HG03045 (cell line): ENCODE results near the gene ATF2.
"Not testable (repeated sequence)": the region's sequence is repeated elsewhere in the genome, so short reads cannot be mapped to it uniquely, and the experiment has no call there.

Source experiments
- ATAC-seq: cut with Tn5 transposase; IDR thresholded peaks from one replicate; pipeline ENCODE4 v1.9.1; 2021; ENCODE audit warnings: mild to moderate bottlenecking, moderate library complexity; ENCODE audit not compliant: unreplicated experiment

Gene ATF2

DNA sequence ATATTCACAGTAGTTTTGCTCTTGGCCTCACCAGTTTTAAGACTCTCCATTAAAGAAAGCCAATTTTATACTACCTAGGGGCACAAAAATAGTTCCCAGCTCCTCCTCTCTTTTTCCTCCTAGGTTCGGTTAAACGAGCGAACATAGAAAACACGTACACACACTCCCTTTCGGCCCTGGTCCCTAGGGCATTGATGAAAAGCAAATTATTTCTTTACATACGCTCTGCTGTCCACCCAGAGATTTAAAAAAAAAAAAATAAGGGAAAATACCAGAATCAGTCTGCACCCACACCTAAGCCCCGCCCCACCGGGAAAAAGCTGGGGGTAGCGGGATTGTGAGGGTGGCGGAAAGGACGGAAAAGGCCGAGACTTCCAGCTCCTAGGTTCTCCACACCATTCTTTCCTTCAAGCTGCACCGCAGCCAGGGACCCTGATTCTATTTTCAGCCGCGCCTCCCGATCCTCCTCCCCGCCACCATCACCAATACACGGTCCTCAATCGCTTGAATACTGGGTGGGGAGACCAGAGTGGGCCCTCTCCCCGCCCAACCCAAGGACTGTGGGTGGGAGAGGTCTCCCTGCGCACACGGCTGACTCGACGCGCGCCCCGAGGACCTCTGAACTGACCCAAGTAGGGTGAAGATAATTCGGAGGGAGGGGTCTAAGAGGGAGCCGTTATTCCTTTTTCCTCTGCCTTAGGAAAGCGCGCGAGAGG is 769 bp downstream of the ATF2 start:
- peak; percentile 3 for ATAC-seq

DNA sequence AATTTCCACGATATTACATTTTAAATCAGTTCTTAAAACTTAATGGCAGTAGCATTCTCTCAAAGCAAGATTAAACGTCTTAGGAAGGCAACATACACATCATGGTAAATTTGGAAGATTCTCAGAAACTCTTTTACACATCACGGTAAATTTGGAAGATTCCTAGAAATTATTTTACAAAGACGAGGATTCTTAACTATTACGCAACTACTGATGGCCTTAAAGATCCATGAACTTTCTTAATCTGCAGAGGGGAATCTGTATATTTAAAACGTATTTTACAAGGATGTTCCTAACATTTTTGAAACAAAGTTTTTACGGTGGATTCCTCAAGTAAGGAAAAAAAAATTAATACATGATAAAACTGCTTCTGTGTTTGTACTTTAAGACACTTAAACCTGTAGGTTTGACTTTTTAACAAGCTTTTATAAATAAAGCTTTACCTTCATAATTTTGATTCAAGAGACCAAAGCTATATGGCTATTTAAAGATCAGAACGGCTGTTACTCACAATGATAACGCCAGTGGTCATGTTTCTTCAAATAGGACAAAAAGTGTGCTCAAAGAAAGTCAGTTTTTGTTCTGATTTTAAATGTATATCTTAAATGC is 1.7 kb downstream of the ATF2 start:
- no peak for ATAC-seq

DNA sequence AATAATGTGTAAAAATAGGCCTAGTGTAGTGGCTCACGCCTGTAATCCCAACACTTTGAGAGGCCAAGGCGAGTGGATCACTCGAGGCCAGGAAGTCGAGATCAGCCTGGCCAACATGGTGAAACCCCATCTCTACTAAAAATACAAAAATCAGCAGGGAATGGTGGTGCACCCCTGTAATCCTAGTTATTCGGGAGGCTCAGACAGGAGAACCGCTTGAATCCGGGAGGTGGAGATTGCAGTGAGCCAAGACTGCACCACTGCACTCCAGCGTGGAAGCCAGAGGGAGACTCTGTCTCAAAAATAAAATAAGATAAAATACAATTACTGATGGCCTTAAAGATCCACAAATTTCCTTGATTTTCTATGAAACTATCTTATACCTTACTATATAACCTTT is 3.8 kb downstream of the ATF2 start:
- no peak for ATAC-seq

DNA sequence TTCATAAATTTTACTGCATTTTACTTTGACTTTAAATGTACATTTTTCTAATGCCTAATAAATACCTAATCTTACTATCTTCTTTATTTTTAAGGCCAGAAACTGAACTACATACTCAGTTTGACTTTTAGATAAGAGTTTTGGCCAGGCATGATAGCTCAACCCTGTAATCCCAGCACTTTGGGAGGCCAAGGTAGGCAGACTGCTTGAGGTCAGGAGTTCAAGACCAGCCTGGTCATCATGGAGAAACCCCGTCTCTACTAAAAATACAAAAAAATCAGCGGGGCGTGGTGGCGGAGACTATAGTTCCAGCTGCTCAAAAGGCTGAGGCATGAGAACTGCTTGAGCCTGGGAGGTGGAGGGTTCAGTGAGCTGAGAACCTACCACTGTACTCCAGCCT is 9.1 kb downstream of the ATF2 start:
- ATAC-seq, result no peak

DNA sequence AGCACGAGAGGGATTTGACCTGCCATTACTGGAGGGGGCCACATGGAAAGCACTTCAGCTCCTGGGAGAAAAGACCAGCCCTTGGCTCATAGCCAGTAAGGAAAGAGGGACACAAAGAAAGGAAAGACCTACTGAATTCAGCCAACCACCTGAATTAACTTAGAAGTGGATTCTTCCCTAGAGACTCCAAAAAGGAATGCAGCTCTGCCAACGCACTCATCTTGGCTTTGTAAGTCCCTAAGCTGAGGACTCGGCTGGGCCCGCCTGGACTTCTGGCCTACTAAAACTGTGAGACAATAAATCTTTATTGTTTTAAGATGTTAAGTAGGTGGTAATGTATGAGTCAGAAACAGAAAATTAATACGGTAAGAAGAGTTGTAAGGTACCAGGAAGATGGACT is 11.5 kb downstream of the ATF2 start:
- no peak for ATAC-seq

DNA sequence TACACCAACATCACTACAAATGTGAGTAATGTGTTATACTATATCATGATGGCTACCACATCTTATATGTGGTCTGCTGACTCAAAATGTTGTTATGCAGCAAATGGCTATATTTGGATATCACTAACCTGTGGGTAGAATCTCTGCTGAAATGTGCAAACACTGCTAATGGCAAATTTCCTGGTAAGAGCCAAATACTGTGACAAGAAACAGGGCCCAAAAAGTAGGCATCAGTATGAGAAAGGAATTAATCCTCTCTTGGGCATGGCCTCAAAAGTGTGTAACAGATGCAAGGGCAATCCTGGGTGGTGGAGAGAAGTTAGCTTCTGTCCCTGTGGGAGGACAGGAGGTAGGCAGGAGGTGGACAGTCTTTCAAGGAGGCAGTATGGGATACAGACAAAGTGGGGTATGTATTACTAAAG is 13.3 kb downstream of the ATF2 start:
- peak; percentile 58 for ATAC-seq

DNA sequence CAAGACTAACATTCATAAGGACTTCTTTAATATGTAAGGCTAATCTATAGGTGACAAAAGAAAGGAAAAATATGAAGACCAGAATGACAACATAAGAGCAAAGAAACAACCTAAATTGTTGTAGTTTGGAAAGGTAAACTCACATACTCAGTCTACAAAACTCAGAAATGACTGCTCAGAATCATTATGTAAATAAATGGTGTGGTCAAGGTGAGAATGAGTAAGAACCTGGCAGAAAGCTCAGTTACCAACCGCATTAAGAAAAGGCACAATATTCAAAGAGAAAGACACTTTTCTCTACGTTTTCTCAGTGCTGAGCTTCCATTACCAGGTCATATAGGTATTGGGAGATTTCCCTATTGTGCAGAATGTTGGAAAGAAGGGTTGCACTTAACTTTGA is 15.8 kb downstream of the ATF2 start:
- peak; percentile 85 for ATAC-seq

DNA sequence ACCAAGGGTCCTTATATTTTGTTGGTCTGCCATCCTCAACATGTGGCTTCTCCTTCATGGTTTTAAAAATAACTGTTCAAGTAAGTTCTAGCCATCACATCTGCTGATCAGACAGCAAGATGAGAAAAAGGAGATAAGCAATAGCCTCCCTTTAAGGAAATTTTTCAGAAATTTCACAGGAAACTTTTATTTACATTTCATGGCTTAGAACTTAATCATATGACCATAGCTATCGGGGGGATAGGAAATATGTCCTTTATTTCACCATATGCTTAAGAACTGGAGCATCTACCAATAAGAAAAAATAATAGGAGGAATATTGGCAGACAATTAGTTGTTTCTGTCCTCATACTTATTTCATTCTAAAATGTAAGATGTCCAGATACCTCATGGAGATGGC is 16.2 kb downstream of the ATF2 start:
- no peak for ATAC-seq

DNA sequence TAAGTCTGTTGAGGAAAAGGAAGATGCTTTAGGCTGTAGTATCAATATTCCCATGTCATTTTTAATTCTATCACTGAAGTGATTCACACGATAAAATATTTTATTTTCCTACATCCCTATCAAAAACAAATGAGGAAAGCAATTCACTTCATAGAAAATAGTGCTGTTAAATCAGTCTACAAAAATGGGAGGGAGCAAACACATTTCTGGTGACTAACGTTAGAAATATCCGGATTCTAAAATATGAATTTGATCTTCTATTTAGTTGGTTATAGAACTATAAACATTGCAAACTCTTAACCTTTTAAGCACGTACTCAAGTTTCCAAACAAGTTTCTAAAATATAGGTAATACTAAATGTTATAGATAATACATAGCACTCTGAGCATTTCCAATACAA is 20.8 kb downstream of the ATF2 start:
- ATAC-seq, result no peak

DNA sequence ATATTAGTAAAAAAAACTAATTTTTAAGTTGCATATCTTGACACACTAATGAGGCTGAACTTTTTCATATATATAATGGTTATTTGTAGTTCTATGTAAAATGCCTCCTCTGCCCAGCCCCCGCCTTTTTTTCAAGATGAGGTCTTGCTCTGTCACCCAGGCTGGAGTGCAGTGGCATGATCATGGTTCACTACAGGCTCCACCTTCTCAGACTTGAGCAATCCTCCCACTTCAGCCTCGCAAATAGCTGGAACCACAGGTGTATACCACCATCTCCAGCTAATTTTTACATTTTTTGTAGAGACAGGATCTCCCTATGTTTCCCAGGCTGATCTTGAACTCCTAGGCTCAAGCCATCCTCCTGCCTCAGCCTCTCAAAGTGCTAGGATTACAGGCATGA is 24.3 kb downstream of the ATF2 start:
- ATAC-seq, result no peak

DNA sequence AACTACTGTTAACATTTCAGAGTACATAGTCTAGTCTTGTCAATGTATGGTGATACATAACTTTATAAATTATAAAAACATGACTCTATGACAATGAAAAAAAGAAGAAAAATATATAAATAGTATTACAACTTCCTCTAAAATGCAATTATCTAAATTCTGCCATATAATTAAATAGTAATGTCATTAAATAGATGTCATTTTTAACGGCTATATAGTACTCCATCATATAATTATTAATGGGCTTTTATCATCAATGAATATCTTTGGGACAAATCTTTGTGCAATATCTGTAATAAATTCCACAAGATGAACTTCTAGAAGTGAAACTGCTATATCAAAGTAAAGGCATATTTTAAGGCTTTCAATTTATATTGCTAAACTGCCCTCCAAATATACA is 24.8 kb downstream of the ATF2 start:
- no peak for ATAC-seq

DNA sequence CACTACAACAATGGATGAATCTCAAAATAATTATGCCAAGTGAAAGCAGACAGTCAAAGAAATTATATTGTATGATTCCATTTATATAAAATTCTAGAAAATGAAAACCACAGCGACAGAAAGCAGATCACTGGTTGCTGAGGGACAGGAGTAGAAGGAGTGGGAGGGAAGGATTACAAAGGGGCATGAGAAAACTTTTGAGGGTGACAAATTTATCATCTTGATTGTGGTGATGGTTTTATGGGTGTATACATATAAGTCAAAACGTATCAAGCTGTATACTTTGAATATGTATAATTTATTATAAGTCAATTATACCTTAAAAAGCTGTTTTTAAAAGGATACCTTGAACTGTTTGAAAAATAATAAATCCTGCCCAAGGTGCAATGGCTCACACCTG is 27.7 kb downstream of the ATF2 start:
- ATAC-seq, result no peak

DNA sequence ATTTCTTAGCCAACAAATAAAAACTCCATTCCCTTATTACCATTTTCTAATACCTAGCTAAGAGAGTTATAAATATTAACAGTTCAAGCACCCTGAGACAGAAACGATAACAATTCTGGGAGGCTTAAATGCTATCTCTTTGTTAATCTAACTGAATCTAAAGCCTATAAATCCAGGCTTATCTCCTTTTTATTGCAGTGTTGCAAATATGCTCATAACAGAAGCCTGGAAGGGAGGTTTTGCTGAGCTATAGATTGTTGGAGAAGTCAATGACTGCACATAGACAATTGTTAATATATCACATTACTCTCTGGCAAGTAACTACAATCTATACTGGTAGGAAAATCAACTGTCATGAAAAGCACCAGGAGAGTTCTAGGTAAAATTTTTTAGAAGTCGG is 30.2 kb downstream of the ATF2 start:
- ATAC-seq, result no peak

DNA sequence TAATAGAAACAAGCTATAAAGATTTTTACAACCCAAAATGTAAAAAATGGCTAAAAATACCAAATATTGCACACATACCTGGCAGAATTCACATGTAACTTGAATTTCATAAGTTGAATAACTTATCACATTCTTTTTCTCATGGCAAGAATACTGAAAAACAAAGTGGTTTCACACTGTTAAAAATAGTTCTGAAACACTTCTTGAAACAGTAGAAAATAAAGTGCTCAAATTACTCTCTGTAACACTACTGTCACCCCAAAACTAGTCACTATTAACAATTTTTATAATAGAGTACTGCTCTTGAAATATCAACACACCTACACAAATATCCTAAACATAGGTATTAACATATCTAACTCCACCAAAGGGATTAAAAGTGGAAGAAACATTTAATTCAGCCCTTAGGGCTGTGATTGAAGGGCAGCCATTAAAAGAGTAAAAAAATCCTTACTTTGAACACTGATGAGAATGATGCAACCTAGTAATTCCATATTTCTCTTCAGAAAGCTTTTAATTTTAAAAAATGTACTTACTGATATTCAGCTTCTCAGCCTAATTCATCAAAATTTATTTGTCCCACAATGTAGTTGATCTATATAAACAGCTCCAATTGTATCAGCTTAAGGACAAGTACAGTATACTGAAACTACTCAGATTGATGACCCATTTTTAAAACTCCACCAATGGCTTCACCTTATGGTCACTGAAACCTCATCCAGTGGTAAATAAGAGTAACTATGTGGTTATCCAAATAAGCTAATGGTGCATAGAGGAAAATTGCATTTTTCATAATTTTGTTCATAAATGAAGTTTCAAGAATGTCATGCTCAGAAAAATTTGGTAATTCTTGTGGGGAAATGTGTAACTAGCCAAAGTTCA is 31.4 kb downstream of the ATF2 start:
- peak; percentile 73 for ATAC-seq

DNA sequence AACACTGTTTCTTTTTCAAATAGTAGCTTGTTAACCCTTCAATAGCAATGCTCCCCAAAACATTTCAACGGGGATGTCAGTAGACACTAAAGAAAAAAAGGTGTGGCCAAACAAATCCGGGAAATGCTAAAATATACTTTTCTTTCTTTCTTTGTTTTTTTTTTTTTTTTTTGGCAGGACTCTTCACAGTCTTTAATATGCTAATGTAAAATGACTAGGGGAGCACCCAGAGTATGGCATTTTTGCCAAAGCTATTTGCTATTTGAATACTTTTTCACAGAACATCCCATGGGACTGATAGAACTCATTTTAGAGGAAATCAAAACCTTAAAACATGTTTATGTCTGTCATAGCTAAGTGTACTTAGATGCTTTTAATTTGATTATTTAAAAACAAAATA is 32.1 kb downstream of the ATF2 start:
- ATAC-seq, result no peak

DNA sequence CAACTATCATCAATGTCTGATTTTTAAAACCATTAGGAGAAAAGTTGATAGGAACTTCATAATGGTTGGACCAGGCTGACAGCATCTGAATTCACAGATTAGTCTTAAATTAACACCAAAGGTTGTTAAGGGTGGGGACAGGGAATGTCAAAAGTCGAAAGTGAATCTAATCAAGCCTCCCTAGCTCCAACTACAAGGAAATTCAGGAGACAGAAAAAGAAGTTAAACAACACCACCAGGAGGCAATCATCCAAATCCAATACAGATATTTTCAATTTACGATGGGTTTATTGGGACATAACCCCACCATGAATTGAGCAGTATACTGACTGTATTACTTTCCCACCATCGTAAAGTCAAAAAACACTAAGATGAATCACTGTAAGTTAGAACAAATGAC is 32.8 kb downstream of the ATF2 start:
- ATAC-seq, result no peak

DNA sequence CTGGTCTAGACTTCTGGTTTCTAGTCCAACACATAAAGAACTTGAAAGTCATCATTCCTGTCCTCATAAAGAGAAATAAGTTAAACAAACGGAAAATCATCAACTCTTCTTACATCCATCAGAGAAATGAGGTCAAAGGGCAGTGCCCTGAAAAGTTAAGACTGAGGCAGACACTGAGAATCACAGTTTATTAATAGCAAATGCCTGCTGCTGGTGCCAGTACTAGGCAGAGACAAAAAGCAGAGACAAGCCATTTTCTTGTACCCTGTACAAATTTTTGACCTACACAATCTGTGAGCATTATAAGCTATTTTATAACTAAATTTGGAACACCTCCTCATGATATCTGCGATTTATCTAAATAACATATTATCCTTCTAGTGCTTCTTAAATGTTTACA is 36.8 kb downstream of the ATF2 start:
- no peak for ATAC-seq

DNA sequence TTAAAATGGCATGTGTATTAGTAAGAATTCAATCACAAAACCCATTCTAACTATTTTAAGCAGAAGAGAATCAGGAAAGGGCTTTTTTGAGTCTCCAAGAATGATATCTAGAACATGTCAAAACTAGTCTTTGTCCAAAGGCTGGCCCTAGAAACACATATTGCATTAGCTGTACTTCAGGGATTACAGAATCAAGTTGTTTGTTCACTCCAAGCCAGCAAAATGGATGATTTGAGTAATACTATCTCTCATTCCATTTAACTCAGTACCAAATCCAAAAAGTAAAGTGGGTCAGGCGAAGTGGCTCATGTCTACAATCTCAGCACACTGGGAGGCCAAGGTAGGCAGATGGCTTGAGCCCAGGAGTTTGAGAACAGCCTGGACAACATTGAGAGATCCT is 41.3 kb downstream of the ATF2 start:
- no peak for ATAC-seq

DNA sequence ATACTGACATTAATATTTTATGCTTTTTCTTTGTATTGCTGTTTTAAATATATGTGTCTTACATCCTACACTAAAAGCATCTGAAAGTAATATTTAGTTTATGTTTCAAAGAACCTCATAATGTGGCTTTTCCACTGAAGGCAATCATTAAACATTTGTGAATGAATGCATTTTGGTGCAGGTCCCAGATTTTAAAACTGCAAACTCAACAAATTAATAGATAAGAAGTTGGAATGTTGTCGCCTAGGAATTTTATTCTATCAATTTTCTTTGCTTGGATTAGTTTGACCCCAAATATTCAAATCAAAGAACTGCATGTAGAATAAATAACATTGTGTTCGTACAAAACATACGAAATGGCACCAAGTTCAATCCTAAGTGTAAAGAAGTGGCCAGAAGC is 44.7 kb downstream of the ATF2 start:
- no peak for ATAC-seq

DNA sequence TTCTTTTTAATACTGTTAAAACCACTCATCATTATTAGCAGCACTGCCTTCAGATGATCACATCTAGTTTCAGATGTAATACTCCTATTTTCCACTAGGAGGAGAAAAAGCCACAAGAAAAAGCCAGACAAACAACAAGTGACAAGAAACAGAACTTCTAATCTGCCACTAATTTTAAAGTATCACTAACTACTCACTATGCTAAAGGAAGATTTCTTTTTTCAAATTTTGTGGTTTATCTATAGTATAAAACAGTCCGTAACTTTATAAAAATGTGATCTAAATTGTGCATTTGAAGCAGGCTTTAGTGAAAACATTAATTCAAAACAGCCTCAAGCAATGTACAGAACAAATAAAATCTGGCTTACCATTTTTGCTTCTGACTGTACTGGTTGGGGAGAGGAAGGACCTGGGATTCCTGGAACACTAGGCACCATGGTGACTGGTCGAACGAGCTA is 56.8 kb downstream of the ATF2 start:
- no peak for ATAC-seq

DNA sequence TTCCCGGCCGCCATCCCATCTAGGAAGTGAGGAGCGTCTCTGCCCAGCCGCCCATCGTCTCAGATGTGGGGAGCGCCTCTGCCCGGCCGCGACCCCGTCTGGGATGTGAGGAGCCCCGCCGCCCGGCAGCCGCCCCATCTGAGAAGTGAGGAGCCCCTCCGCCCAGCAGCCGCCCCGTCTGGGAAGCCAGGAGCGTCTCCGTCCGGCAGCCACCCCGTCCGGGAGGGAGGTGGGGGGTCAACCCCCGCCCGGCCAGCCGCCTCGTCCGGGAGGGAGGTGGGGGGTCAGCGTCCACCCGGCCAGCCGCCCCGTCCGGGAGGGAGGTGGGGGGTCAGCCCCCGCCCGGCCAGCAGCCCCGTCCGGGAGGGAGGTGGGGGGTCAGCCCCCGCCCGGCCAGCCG is 59.9 kb downstream of the ATF2 start:
- ATAC-seq, result not testable (repeated sequence)

DNA sequence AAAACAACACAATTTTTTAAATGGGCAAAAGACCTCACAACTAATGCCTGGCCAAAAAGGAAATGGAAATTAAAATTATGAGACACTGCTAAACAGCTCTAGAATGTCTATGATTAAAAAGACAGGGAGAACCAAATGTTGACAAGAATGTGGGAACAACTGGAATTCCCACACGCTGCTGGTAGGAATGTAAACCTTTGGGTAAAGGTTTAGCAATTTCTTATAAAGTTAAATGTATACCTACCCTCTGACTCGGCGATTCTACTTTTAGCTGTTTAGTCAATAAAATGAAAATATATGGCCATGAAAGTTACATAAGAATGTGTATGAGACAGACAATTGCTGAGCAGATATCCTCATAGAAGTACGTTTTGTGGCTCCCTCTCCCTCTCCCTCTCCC is 60.9 kb downstream of the ATF2 start:
- no peak for ATAC-seq
